ENCODE results near the gene EPHB1. TPM values are rescaled to one million over a fixed set of nuclear protein-coding genes. Genes with fewer than 3 reads are reported as not detected.

The EPHB1 gene
- total and polyA plus RNA-seq, 2 donors (not counting 3 experiments of a cell fraction or from before 2014, with no cell fraction given), result 1.3 to 5.2 TPM

- Histone ChIP-seq H2AFZ (ENCODE audit: low read depth, low read length) (no peak overlapping the region), H3K27me3 (ENCODE audit: control insufficient read depth in 2 of 2, insufficient read depth in 2 of 2, low read length in 2 of 2) (peaks cover 0 to 2% of the 10 kb centered on the region in 2 experiments), H3K4me1 (ENCODE audit: control insufficient read depth, extremely low read depth, insufficient read depth, low read length) (no peaks in the 10 kb centered on the region), H3K79me2 (ENCODE audit: control insufficient read depth, insufficient read depth, low read length) (no peaks in the 10 kb centered on the region), H3K4me3 (replicated peaks in 1 of 3; ENCODE audit: insufficient read depth in 1 of 3, low read depth in 1 of 3, low read length in 3 of 3) (no peak overlapping the region), H4K20me1 (replicated peaks; ENCODE audit: control insufficient read depth, extremely low read depth, insufficient read depth, low read length) (no peaks in the 10 kb centered on the region), H3K9ac (replicated peaks; ENCODE audit: extremely low read depth, insufficient read depth, low read length) (no peak overlapping the region), H3K9me1 (replicated peaks; ENCODE audit: control insufficient read depth, extremely low read depth, insufficient read depth, low read length) (no peaks in the 10 kb centered on the region), H3K36me3 (ENCODE audit: control insufficient read depth in 2 of 2, extremely low read depth in 1 of 2, insufficient read depth in 2 of 2, low read length in 2 of 2) (no peaks in the 10 kb centered on the region), H3K9me3 (replicated peaks; ENCODE audit: control insufficient read depth, insufficient read depth, low read length) (no peaks in the 10 kb centered on the region), H3K27ac (ENCODE audit: insufficient read depth, low read depth, low read length) (no peak overlapping the region), H3K4me2 (ENCODE audit: insufficient read depth, low read length) (no peak overlapping the region)
- FAIRE-seq (peak; percentile 52), DNase-seq (ENCODE audit: low read depth, low spot score) (peak; percentile 42)
- intact Hi-C loops (cut with micrococcal nuclease), result no loop called here
- no TSS peak for BruUV-seq (replicated peaks)
- POLR2A ChIA-PET, result no interaction called here
- CTCF ChIA-PET, result no interaction called here
- TF ChIP-seq MYC (IDR thresholded peaks at IDR 0.05; ENCODE audit: low read depth, low read length) (no peak), POLR2A (IDR thresholded peaks at IDR 0.05; ENCODE audit: low read depth, low read length) (no peak), GATA2 (IDR thresholded peaks at IDR 0.05; ENCODE audit: insufficient read depth, insufficient read length, low read depth, low read length) (no peak), CTCF (IDR thresholded peaks at IDR 0.05; ENCODE audit: extremely low read depth in 1 of 2, insufficient read depth in 1 of 2, low read depth in 1 of 2, low read length in 2 of 2) (no peak), MAX (IDR thresholded peaks at IDR 0.05; ENCODE audit: insufficient read depth, insufficient read length) (no peak), FOS (IDR thresholded peaks at IDR 0.05; ENCODE audit: borderline replicate concordance, insufficient read depth, low read length) (no peak), EZH2 (IDR thresholded peaks at IDR 0.05; ENCODE audit: borderline replicate concordance, low read depth, low read length, severe bottlenecking) (no peak), POLR2AphosphoS5 (IDR thresholded peaks at IDR 0.05; ENCODE audit: insufficient read depth, low read depth, low read length) (no peak), JUN (IDR thresholded peaks at IDR 0.05; ENCODE audit: borderline replicate concordance, insufficient read depth, insufficient read length, low read depth) (no peak)
- dilution Hi-C loops (cut with MboI; ENCODE audit: extremely low pct_ligation_motif_present, low sequenced_read_pairs), result no loop called here
These were observed 69.6 kb downstream of the EPHB1 start for GRCh38 chr3:134864636-134865035.
